PC-9 (cell line): Measurements from ENCODE around the gene CNTN5.

ENCODE experiments used
- EZH2 ChIP-seq: fragments of 200-600 bp; sonication (generic); IDR thresholded peaks from 2 replicates; pipeline ENCODE4 v1.8.0; 2017; ENCODE audit warnings: antibody characterized with exemption, low read depth
- TF ChIP-seq, protein P1 (sequence below): fragments of 200-600 bp; sonication (generic); conservative IDR thresholded peaks from 2 replicates; pipeline ENCODE4 v1.6.1; 2017; ENCODE audit warnings: mixed run types, antibody characterized with exemption, mild to moderate bottlenecking, moderate library complexity

DNA sequence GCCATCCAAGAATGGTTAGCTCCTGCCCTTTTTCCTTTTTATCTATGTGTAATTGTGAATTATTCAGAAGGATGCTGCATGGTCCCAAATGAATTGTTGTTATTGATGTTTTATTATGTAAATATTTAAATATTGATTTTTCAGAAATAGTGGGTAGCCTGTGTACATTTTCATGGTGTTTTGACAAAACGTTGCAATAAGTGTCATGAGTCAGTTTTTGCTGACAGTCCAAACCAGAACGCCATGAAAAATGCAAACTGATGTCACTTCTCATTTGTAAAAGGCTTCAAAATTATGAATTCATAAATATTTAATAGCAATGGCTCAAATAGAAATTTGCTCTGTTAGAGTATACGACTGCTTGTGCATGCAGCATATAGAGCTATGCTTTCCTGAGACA lies 422.5 kb downstream of the CNTN5 start:
- TF ChIP-seq, protein P1, sequence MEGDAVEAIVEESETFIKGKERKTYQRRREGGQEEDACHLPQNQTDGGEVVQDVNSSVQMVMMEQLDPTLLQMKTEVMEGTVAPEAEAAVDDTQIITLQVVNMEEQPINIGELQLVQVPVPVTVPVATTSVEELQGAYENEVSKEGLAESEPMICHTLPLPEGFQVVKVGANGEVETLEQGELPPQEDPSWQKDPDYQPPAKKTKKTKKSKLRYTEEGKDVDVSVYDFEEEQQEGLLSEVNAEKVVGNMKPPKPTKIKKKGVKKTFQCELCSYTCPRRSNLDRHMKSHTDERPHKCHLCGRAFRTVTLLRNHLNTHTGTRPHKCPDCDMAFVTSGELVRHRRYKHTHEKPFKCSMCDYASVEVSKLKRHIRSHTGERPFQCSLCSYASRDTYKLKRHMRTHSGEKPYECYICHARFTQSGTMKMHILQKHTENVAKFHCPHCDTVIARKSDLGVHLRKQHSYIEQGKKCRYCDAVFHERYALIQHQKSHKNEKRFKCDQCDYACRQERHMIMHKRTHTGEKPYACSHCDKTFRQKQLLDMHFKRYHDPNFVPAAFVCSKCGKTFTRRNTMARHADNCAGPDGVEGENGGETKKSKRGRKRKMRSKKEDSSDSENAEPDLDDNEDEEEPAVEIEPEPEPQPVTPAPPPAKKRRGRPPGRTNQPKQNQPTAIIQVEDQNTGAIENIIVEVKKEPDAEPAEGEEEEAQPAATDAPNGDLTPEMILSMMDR: no peak
- no peak for TF ChIP-seq EZH2
